ENCODE data around the gene CEP72. TPM values are rescaled to one million over a fixed set of nuclear protein-coding genes. Genes with fewer than 3 reads are reported as not detected.
A peak's percentile ranks its signal among the peaks of the same experiment; 100 is the strongest.

CEP72 gene
- total RNA-seq: 10 to 100 TPM in 1 of 4 donors, 1 to 10 TPM in 3; 2.2 to 33.8 (median 4.5) TPM

GRCh38 chr5:611731-612486 lies at the start of gene CEP72:
Gene CEP72 (plus strand): TSS chr5:612340. CDS start chr5:612362, 22 bp downstream.
- Histone ChIP-seq H3K36me3 (no peaks in the 10 kb centered on the region), H3K27me3 (no peaks in the 10 kb centered on the region), H3K4me1 (peaks cover 0 to 12% (median 2%) of the 10 kb centered on the region in 4 donors), H3K4me3 (peak within 1 kb of the TSS; percentile 77 to 97 (median 85)), H3K9me3 (no peaks in the 10 kb centered on the region), H3K27ac (peak within 1 kb of the TSS; percentile 18 to 71 (median 64))
- TF ChIP-seq POLR2A (IDR thresholded peaks at IDR 0.05) (no peak), CTCF (IDR thresholded peaks at IDR 0.05) (no peak)
- DNase-seq: peak; percentile 87 to 96 (median 95)

DNA sequence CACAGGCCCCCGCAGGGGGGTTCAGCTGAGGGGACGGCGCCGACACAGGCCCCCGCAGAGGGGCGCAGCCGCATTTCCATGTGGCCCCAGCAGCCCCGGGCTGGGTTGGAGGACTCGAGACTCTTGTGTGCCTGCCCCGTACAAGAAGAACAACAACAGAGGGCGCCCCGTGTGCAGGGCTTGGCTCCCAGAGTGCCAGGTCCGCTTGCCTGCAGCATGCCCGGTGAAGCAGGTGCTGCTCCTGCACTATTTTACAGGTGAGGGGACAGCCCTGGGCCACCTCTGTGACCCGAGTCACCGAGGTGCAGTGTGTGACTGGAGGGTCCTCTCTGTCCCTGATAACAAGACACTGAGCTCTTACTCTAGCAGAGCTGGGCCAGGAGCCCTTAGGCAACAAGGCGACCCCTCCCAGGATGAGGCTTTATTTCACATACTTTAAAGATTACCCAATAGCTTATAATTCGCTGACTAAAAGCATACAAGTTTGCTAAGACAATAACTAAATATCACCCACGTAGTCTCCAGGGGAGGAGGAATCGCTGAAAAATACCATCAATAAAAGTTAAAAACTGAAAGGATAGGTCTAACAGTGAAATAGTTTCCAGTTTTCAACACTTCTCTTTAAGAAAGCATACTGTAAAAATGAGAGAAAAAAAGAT lies 46.2 kb upstream of the CEP72 start:
- Histone ChIP-seq H3K27me3 (no peaks in the 10 kb centered on the region), H3K9me3 (no peaks in the 10 kb centered on the region), H3K27ac (no peak overlapping the region), H3K4me1 (no peaks in the 10 kb centered on the region), H3K36me3 (no peaks in the 10 kb centered on the region), H3K4me3 (no peak overlapping the region)
- peak in 2 of 3 donors; percentile 52 to 64 for DNase-seq
- TF ChIP-seq POLR2A (IDR thresholded peaks at IDR 0.05) (no peak), CTCF (IDR thresholded peaks at IDR 0.05) (peak in 2 of 6 experiments; percentile 5 to 29)

DNA sequence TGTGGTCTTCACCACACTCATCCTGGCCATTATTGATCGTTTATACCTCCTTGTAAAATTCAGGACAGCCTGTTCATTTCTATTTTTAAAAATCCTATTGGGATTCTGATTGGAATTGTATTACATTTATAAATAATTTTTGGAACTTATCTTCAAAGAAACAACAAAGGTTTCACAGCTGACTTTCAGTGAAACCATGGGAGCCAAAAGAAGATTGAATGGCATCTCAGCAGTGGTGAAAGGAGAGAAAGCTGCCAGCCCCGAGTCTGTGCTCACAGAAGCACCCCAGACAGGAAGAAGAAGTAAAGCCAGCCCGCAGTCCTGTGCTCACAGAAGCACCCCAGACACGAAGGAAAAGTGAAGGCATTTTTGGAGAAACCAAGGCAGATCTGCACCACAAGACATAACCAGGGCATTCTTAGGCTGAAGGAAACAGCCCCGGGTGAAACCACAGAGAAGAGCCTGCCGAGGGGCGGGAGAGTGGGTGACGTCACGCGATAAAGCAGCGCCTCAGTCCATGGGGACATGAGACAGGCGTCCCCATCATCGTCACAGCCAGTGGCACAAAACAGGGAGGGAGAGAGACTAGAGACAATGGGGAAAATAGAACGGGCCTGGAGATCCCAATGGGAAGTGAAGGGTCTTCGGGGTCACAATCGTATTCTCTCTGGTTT lies 45.4 kb upstream of the CEP72 start:
- Histone ChIP-seq H3K27ac (no peak overlapping the region), H3K4me3 (no peak overlapping the region), H3K27me3 (no peaks in the 10 kb centered on the region), H3K4me1 (no peaks in the 10 kb centered on the region), H3K36me3 (no peaks in the 10 kb centered on the region), H3K9me3 (no peaks in the 10 kb centered on the region)
- TF ChIP-seq POLR2A (IDR thresholded peaks at IDR 0.05): no peak
- TF ChIP-seq CTCF (IDR thresholded peaks at IDR 0.05): no peak
- peak in 2 of 3 donors; percentile 4 to 18 for DNase-seq

DNA sequence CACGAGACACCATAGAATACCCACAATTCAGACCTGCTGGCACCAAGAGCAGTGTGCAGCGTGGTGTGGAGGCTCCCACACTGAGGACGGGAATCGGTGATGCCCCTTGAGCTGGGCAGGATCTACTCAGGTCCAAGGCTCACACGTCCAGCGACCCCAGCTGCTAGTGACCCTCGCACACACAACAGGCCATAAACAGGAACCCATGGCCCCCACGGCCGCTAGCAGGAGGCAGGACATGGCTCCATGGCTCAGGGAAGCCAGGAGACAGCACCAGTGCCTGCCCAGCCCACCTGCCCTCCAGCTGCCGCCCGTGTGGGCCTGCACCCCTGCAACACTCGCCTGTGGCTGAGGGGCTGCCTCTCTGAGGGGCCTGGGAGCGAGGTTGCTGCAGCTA lies 44.5 kb upstream of the CEP72 start:
- no peak overlapping the region for H3K27ac ChIP-seq
- H3K27me3 ChIP-seq: no peaks in the 10 kb centered on the region
- peak in 2 of 3 donors; percentile 4 to 43 for DNase-seq
- TF ChIP-seq CTCF (IDR thresholded peaks at IDR 0.05) (no peak), POLR2A (IDR thresholded peaks at IDR 0.05) (no peak)
- H3K9me3 ChIP-seq: no peaks in the 10 kb centered on the region
- H3K4me1 ChIP-seq: no peaks in the 10 kb centered on the region
- no peak overlapping the region for H3K4me3 ChIP-seq
- H3K36me3 ChIP-seq: no peaks in the 10 kb centered on the region

DNA sequence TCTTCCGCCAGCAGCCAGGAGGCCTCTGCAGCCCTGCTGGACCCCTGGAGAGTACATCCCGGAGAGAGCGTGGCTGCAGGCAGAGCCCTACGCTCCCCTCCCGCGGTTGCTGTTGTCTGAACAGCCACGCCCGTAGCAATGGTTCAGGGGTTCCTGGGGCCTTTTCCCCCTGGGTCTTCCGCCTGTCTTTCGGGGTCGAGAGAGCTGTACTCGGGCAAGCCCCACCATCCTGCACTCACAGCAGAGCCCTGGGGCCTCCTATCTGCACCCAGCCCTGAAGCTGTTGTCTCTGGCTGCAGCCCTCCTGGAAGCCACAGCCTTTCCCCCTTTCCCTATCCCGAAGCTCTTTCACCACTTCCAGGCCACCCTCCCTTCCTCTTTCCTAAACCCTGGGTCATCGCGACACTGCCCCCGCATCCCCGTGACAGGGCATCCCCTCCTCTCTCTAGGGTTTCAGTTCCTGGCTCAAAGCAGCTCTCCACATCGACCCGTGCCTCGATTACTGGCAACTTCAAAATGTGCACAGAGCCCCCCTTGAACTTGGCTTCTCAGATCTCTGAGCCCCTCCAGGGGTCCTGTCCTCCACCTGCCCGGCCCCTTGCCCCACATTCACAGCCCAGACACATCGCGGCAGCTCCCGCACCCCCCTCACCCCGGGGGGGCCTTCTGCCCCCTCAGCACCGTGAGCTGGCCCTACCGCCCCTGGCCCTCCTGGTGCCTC lies 43.9 kb upstream of the CEP72 start:
- H3K36me3 ChIP-seq: no peaks in the 10 kb centered on the region
- H3K27me3 ChIP-seq: no peaks in the 10 kb centered on the region
- no peak overlapping the region for H3K4me3 ChIP-seq
- H3K27ac ChIP-seq: no peak overlapping the region
- peak in 2 of 3 donors; percentile 3 to 41 for DNase-seq
- H3K9me3 ChIP-seq: no peaks in the 10 kb centered on the region
- TF ChIP-seq POLR2A (IDR thresholded peaks at IDR 0.05) (no peak), CTCF (IDR thresholded peaks at IDR 0.05) (no peak)
- no peaks in the 10 kb centered on the region for H3K4me1 ChIP-seq
